Testis (tissue), 2 donors: ENCODE measurements around the gene TFEB.

Source experiments
- CTCF ChIP-seq, 3 experiments: fragments of 450-650 bp in 2 of 3; fragments of 200-600 bp in 1 of 3; sonication (generic) in 1 of 3; IDR thresholded peaks; one replicate each; pipeline ENCODE4 v1.5.1; 2016 to 2019; ENCODE audit warnings: antibody characterized with exemption in 3 of 3, mild to moderate bottlenecking in 2 of 3, moderate library complexity in 1 of 3
- POLR2A ChIP-seq: fragments of 450-650 bp; IDR thresholded peaks from one replicate; pipeline ENCODE4 v1.6.1; 2017; ENCODE audit warnings: antibody characterized with exemption, mild to moderate bottlenecking, moderate library complexity

GRCh38 chr6:41649596-41649995, 85.8 kb downstream of the TFEB start:
- TF ChIP-seq CTCF (IDR thresholded peaks at IDR 0.05): no peak
- no peak for TF ChIP-seq POLR2A
